ENCODE results near the gene CRACDL. TPM values are rescaled to one million over a fixed set of nuclear protein-coding genes. Genes with fewer than 3 reads are reported as not detected.

The CRACDL gene
- total and polyA plus RNA-seq, 2 of the 13 experiments (the other 11 are each of a cell fraction or from before 2014, with no cell fraction given), result 0.15 to 0.26 TPM

GRCh38 chr2:98854682-98855081 is 81.3 kb downstream of the CRACDL start:
- Histone ChIP-seq H3K79me2 (ENCODE audit: insufficient read depth, low read length) (no peaks in the 10 kb centered on the region), H3K4me1 (ENCODE audit: insufficient read depth, low read length) (peaks cover 9% of the 10 kb centered on the region), H2AFZ (ENCODE audit: low read length) (no peak overlapping the region), H3K27me3 (ENCODE audit: control insufficient read depth in 1 of 2, insufficient read depth in 2 of 2, low read length in 2 of 2) (peaks cover 0 to 9% of the 10 kb centered on the region in 2 experiments; a peak in 1 of 5 replicates), H3K4me2 (ENCODE audit: low read depth, low read length) (no peak overlapping the region), H3K27ac (ENCODE audit: extremely low read length, insufficient read depth, low read length) (no peak overlapping the region), H4K20me1 (ENCODE audit: insufficient read depth, low read length) (no peaks in the 10 kb centered on the region), H3K4me3 (replicated peaks in 1 of 3; ENCODE audit: insufficient read depth in 1 of 3, low read depth in 2 of 3, low read length in 3 of 3) (no peak overlapping the region), H3K9me3 (ENCODE audit: low read length) (peaks cover 8% of the 10 kb centered on the region), H3K36me3 (replicated peaks in 1 of 2; ENCODE audit: control insufficient read depth in 1 of 2, insufficient read depth in 2 of 2, low read length in 2 of 2) (no peaks in the 10 kb centered on the region), H3K9ac (ENCODE audit: insufficient read depth, low read depth, low read length) (no peak overlapping the region)
- FAIRE-seq (no peak), DNase-seq (ENCODE audit: low spot score) (no peak), ATAC-seq (no peak)
- POLR2A ChIA-PET, result no interaction called here
- in situ Hi-C loops (cut with HindIII; ENCODE audit: extremely low pct_ligation_motif_present, low pct_unique_long_range_greater_than_20kb), result no loop called here
- intact Hi-C loops (cut with micrococcal nuclease; ENCODE audit: unreplicated experiment), result no loop called here
- no TSS peak for BruUV-seq (replicated peaks)
- CTCF ChIA-PET (ENCODE audit: low intra/inter-chr PET ratio, low total read pairs), result no interaction called here
- TF ChIP-seq JUNB (CRISPR knock-in tag; IDR thresholded peaks at IDR 0.05; ENCODE audit: borderline replicate concordance), result no peak
- TF ChIP-seq ATF7 (IDR thresholded peaks at IDR 0.05), result 0 out of 2 replicates have a peak, but pooled peaks have one; percentile 11
- TF ChIP-seq ATF7 (CRISPR knock-in tag; IDR thresholded peaks at IDR 0.05), result no peak
- TF ChIP-seq STAG1 (CRISPR knock-in tag; IDR thresholded peaks at IDR 0.05), result no peak
- no peak for TF ChIP-seq PHF20 (CRISPR knock-in tag; IDR thresholded peaks at IDR 0.05)
- TF ChIP-seq HNRNPUL1 (IDR thresholded peaks at IDR 0.05; ENCODE audit: low read depth, low read length), result no peak
- TF ChIP-seq HNRNPH1 (optimal IDR thresholded peaks at IDR 0.05; ENCODE audit: low read depth, low read length), result no peak
- 59% methylated on average over 5 of the region's 5 CpGs for WGBS (ENCODE audit: low lambda C conversion rate)

- H4K20me1 ChIP-seq (ENCODE audit: insufficient read depth, low read length), result no peaks in the 10 kb centered on the region
- ATAC-seq (no peak), DNase-seq (ENCODE audit: low spot score) (no peak), FAIRE-seq (no peak)
- H3K27me3 ChIP-seq (ENCODE audit: control insufficient read depth in 1 of 2, insufficient read depth in 2 of 2, low read length in 2 of 2), result peaks cover 0 to 9% of the 10 kb centered on the region in 2 experiments; a peak in 1 of 5 replicates
- no peak overlapping the region for H3K4me3 ChIP-seq (replicated peaks in 1 of 3; ENCODE audit: insufficient read depth in 1 of 3, low read depth in 2 of 3, low read length in 3 of 3)
- peaks cover 18% of the 10 kb centered on the region for H3K4me1 ChIP-seq (ENCODE audit: insufficient read depth, low read length)
- POLR2A ChIA-PET, result no interaction called here
- CTCF ChIA-PET (ENCODE audit: low intra/inter-chr PET ratio, low total read pairs), result no interaction called here
- H3K79me2 ChIP-seq (ENCODE audit: insufficient read depth, low read length), result no peaks in the 10 kb centered on the region
- TF ChIP-seq ZNF333 (CRISPR knock-in tag; IDR thresholded peaks at IDR 0.05; ENCODE audit: borderline replicate concordance) (no peak), HNRNPK (IDR thresholded peaks at IDR 0.05; ENCODE audit: low read depth, low read length, poor library complexity, severe bottlenecking) (peak; percentile 56), PCBP2 (optimal IDR thresholded peaks at IDR 0.05; ENCODE audit: low read depth, low read length, poor library complexity, severe bottlenecking) (peak; percentile 51)
- WGBS (ENCODE audit: low lambda C conversion rate), result 14% methylated on average over 2 of the region's 2 CpGs
- in situ Hi-C loops (cut with HindIII; ENCODE audit: extremely low pct_ligation_motif_present, low pct_unique_long_range_greater_than_20kb) (no loop called here), intact Hi-C loops (cut with micrococcal nuclease; ENCODE audit: unreplicated experiment) (no loop called here)
- H3K36me3 ChIP-seq (replicated peaks in 1 of 2; ENCODE audit: control insufficient read depth in 1 of 2, insufficient read depth in 2 of 2, low read length in 2 of 2), result no peaks in the 10 kb centered on the region
- no peaks in the 10 kb centered on the region for H3K9me3 ChIP-seq (ENCODE audit: low read length)
- H2AFZ ChIP-seq (ENCODE audit: low read length), result no peak overlapping the region
- no peak overlapping the region for H3K4me2 ChIP-seq (ENCODE audit: low read depth, low read length)
- no TSS peak for BruUV-seq (replicated peaks)
- H3K27ac ChIP-seq (ENCODE audit: extremely low read length, insufficient read depth, low read length), result no peak overlapping the region
- H3K9ac ChIP-seq (ENCODE audit: insufficient read depth, low read depth, low read length), result no peak overlapping the region
Measured at GRCh38 chr2:98852932-98853331, 83.1 kb downstream of the CRACDL start.
